Colonic mucosa (tissue), 4 donors: Measurements from ENCODE around the gene PLXNA4. TPM values are rescaled to one million over a fixed set of nuclear protein-coding genes. Genes with fewer than 3 reads are reported as not detected.

Source experiments
- DNase-seq: peaks from one replicate; pipeline ENCODE4 v3.0.0-alpha.2; 2020
- H3K27ac ChIP-seq: fragments of 200-600 bp; one replicate; pipeline ENCODE4 v1.8.0; 2021
- H3K27me3 ChIP-seq: fragments of 200-600 bp; one replicate; pipeline ENCODE4 v1.8.0; 2021
- H3K36me3 ChIP-seq: fragments of 200-600 bp; one replicate; pipeline ENCODE4 v1.8.0; 2021
- H3K4me1 ChIP-seq: fragments of 200-600 bp; one replicate; pipeline ENCODE4 v1.8.0; 2021; ENCODE audit warnings: mild to moderate bottlenecking
- H3K4me3 ChIP-seq: fragments of 200-600 bp; one replicate; pipeline ENCODE4 v1.8.0; 2021
- H3K9ac ChIP-seq, 2 donors: one replicate each; pipeline ENCODE4 v1.7.0; 2013; ENCODE audit warnings: control low read depth in 2 of 2, low read depth in 2 of 2, low read length in 2 of 2
- H3K9me3 ChIP-seq: fragments of 200-600 bp; one replicate; pipeline ENCODE4 v1.8.0; 2021
- CTCF ChIP-seq: fragments of 200-600 bp; IDR thresholded peaks from one replicate; pipeline ENCODE4 v1.8.0; 2022; ENCODE audit warnings: antibody characterized with exemption, mild to moderate bottlenecking
- intact Hi-C: fragments of 100-400 bp; cut with DNase I; formaldehyde crosslinking; loops from one replicate; pipeline ENCODE4 v1.14.1; 2022
- total RNA-seq, 2 donors: library from RNA; stranded (reverse); fragmentation: NEBNext Ultra II Directional in 1 of 2; extraction: Animal tissue kit (Norgen Biotek cat#: 25700) in 1 of 2; gene quantifications; one replicate each; pipeline ENCODE4 v1.2.1, GENCODE V29; 2021
- donor health status: healthy.
- donor health status: DM: no; HTN: no; CAD: no.
- donor health status: DM: no; HTN: no; CAD: no.

PLXNA4 gene
- total RNA-seq, 2 donors from 2014 or later, result 0.15 to 0.77 TPM

DNA sequence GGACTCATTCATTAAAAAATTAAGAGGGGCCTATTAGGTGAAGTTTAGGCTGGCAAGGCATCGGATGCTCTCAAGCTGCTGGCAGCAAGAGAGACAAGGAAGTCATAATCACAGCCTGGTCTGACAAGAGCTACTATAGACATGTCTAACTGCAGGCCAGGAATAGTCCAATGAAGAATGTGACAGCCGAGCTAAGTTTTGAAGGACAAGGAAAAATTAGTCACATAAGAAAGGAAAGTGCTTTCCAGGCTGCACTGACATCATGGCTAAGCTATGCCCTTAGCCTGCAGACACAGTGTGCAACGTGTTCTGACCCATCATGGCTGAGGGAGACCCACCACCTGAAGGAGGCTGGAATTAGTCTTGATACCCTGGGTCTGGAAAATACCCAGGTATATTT lies 281.1 kb downstream of the PLXNA4 start:
- intact Hi-C loops, result no loop called here
- DNase-seq, result no peak
- no peaks in the 10 kb centered on the region for H3K9me3 ChIP-seq

DNA sequence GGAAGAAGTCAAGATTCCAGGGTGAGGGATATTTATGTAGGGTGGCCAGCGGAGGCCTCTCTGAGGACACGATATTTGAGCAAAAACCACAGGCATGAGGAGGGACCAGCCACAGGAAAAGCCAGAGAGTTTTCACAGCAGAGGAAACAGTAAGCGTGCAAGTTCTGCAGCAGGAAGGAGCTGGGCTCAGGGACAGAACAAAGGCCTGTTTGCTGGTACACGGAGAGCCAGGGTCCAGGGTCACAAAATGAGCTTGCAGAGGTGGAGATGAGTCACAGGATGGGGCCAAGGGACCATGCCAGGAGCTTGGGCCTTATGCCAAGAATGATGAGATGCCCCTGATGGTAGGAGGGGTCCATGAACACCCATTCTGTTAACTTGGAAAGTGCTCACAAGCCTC lies 283.5 kb downstream of the PLXNA4 start:
- H3K27ac ChIP-seq, result no peak overlapping the region
- no peak overlapping the region for H3K4me3 ChIP-seq
- no peaks in the 10 kb centered on the region for H3K9me3 ChIP-seq
- no peaks in the 10 kb centered on the region for H3K4me1 ChIP-seq
- intact Hi-C loops, result no loop called here
- DNase-seq, result no peak
- TF ChIP-seq CTCF, result no peak
- H3K27me3 ChIP-seq, result no peaks in the 10 kb centered on the region
- H3K9ac ChIP-seq, result no peak overlapping the region
- H3K36me3 ChIP-seq, result no peaks in the 10 kb centered on the region

More for the DNA sequence above, 281.1 kb downstream of the PLXNA4 start:
- no peaks in the 10 kb centered on the region for H3K36me3 ChIP-seq
- no peaks in the 10 kb centered on the region for H3K4me1 ChIP-seq
- no peak overlapping the region for H3K27ac ChIP-seq
- H3K9ac ChIP-seq, result no peak overlapping the region
- H3K4me3 ChIP-seq, result no peak overlapping the region
- TF ChIP-seq CTCF, result no peak
- H3K27me3 ChIP-seq, result no peaks in the 10 kb centered on the region

DNA sequence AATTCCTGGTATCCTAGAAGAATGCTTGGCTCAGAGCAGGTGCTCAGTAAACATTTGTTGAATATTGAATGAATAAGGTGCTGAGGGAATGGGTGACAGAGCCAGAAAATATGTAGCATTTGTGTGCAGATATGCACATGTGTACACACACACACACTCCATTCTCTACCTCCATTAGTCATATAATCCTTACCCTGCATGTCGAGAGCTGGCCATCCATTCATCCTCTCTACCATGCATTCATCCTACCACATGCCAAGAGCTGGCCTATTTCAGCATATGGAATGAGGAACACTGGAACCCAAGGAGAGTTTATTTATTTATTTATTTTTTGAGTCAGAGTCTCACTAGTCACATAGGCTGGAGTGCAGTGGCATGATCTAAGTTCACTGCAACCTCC lies 284.8 kb downstream of the PLXNA4 start:
- no peak for TF ChIP-seq CTCF
- no peak overlapping the region for H3K9ac ChIP-seq
- no peaks in the 10 kb centered on the region for H3K4me1 ChIP-seq
- no peaks in the 10 kb centered on the region for H3K27me3 ChIP-seq
- no peak for DNase-seq
- no peak overlapping the region for H3K27ac ChIP-seq
- no peak overlapping the region for H3K4me3 ChIP-seq
- H3K36me3 ChIP-seq, result no peaks in the 10 kb centered on the region
- H3K9me3 ChIP-seq, result no peaks in the 10 kb centered on the region
- intact Hi-C loops, result no loop called here

DNA sequence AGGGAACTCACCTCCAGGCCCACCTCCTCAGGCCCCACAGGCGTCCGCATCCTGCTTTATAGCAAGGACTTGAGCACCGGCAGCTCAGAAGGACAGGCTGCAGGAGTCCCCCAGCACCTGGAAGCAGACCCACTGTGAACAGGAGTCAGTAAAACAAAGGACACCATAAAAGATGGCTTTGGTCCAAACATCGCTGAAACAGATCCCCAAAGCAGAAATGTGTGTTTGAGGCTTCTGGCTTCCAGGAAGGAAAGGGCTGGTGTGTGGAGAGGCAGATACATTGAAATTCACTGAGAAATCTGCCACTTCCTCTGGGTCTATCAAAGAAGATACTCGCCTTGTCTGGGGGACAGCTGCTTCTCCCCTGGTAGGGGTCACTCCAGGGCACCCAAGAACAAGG lies 286.2 kb downstream of the PLXNA4 start:
- no peak for TF ChIP-seq CTCF
- intact Hi-C loops, result no loop called here

DNA sequence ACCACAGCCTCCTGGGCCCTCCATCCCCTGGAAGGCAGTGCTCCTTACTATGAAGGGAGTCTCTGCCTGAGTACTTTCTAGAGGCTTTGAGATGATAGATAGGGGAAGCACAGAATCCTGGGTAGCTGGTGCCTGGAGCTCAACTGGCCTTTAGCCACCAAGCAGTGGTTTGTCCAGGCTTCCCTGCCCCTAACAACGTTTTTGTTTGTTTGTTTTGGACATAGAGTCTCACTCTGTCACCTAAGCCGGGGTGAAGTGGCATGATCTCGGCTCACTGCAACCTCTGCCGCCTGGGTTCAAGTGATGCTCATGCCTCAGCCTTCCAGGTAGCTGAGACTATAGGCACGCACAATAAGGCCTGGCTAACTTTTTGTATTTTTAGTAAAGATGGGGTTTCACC lies 289.4 kb downstream of the PLXNA4 start:
- H3K9me3 ChIP-seq, result no peaks in the 10 kb centered on the region
- no peak for TF ChIP-seq CTCF
- DNase-seq, result no peak
- H3K27ac ChIP-seq, result no peak overlapping the region
- no peaks in the 10 kb centered on the region for H3K4me1 ChIP-seq
- intact Hi-C loops, result no loop called here
- no peaks in the 10 kb centered on the region for H3K36me3 ChIP-seq
- no peak overlapping the region for H3K4me3 ChIP-seq
- H3K27me3 ChIP-seq, result no peaks in the 10 kb centered on the region
- H3K9ac ChIP-seq, result no peak overlapping the region

More for the DNA sequence above, 286.2 kb downstream of the PLXNA4 start:
- H3K27ac ChIP-seq, result no peak overlapping the region
- H3K27me3 ChIP-seq, result no peaks in the 10 kb centered on the region
- no peaks in the 10 kb centered on the region for H3K4me1 ChIP-seq
- no peaks in the 10 kb centered on the region for H3K36me3 ChIP-seq
- H3K9ac ChIP-seq, result no peak overlapping the region
- no peak for DNase-seq
- H3K4me3 ChIP-seq, result no peak overlapping the region
- H3K9me3 ChIP-seq, result no peaks in the 10 kb centered on the region

DNA sequence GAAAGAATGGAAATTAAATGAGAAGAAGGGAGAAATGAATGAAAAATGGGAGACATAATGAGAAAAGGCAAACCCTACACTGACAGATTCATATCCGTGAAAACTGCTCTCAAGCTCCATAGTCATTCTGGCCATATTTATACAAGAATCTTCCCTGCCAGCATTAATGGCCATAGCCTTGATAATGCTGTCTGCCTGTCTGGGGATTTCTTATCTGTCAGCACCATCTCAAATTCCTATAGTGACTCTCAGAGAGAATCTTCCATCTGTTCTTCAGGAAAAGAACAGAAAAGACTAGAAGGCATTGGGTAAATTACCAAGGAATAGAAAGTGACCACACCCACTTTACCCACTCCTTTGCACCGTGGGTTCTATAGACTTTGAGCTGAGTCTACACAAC lies 295.9 kb downstream of the PLXNA4 start:
- intact Hi-C loops, result no loop called here
- Histone ChIP-seq H3K4me1 (no peaks in the 10 kb centered on the region), H3K9me3 (no peaks in the 10 kb centered on the region), H3K27me3 (no peaks in the 10 kb centered on the region), H3K27ac (no peak overlapping the region), H3K4me3 (no peak overlapping the region), H3K36me3 (no peaks in the 10 kb centered on the region), H3K9ac (no peak overlapping the region)
- TF ChIP-seq CTCF, result no peak
- DNase-seq, result no peak
